ENCODE results near the gene TPP1. TPM values are rescaled to one million over a fixed set of nuclear protein-coding genes. Genes with fewer than 3 reads are reported as not detected.

Gene TPP1
- total RNA-seq, 1 experiment from 2014 or later, result 21.6 TPM

DNA sequence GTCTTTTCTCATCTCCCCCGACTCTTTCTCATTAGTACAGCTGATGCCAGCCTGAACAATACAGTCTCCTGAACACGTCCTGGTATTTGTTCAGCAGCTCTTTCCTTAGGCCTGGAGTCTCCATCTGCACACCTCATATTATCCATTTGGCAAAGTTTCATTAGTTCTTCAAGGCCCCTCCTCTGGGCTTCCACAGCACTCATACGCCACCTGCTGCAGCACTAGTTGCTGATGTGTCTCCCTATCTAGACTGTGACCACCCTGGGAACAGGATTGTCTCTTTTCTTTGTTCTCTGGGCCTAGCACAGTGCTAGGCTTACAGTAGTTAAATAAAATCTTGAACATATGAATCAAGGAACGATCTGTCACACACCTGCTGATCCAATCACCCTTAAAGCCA lies 19.2 kb upstream of the TPP1 start:
- H3K9me2 ChIP-seq (replicated peaks; ENCODE audit: low read length), result no peaks in the 10 kb centered on the region
- no TSS peak for BruUV-seq (replicated peaks)
- no peak overlapping the region for H2AFZ ChIP-seq (ENCODE audit: low read length)
- no peak overlapping the region for H3K27ac ChIP-seq (ENCODE audit: low read length)
- no peaks in the 10 kb centered on the region for H3K36me3 ChIP-seq (ENCODE audit: low read depth, low read length)
- H3K79me2 ChIP-seq (ENCODE audit: low read length), result no peaks in the 10 kb centered on the region
- POLR2A ChIA-PET (ENCODE audit: unreplicated experiment), result no interaction called here
- H3K4me1 ChIP-seq (ENCODE audit: insufficient read depth, low read length), result no peaks in the 10 kb centered on the region
- no peak overlapping the region for H3K4me3 ChIP-seq (ENCODE audit: low read length)
- no peak overlapping the region for H3K4me2 ChIP-seq (ENCODE audit: low read length)
- intact Hi-C loops (cut with micrococcal nuclease), result no loop called here
- H3K9ac ChIP-seq (ENCODE audit: low read length), result no peak overlapping the region
- no peak for ATAC-seq
- CTCF ChIA-PET, result interaction anchor here (1.3 kb wide), 1 partner anchor 107 kb away, joined by 5 read pairs; no protein-coding TSS in a partner anchor
- DNase-seq, result no peak
- TF ChIP-seq EZH2phosphoT487 (IDR thresholded peaks at IDR 0.05; ENCODE audit: borderline replicate concordance, low read length) (no peak), EZH2 (IDR thresholded peaks at IDR 0.05; ENCODE audit: low read length, unreplicated experiment) (no peak)
- TF ChIP-seq, protein P1, sequence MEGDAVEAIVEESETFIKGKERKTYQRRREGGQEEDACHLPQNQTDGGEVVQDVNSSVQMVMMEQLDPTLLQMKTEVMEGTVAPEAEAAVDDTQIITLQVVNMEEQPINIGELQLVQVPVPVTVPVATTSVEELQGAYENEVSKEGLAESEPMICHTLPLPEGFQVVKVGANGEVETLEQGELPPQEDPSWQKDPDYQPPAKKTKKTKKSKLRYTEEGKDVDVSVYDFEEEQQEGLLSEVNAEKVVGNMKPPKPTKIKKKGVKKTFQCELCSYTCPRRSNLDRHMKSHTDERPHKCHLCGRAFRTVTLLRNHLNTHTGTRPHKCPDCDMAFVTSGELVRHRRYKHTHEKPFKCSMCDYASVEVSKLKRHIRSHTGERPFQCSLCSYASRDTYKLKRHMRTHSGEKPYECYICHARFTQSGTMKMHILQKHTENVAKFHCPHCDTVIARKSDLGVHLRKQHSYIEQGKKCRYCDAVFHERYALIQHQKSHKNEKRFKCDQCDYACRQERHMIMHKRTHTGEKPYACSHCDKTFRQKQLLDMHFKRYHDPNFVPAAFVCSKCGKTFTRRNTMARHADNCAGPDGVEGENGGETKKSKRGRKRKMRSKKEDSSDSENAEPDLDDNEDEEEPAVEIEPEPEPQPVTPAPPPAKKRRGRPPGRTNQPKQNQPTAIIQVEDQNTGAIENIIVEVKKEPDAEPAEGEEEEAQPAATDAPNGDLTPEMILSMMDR (conservative IDR thresholded peaks at IDR 0.05; ENCODE audit: low read depth, low read length), result no peak
- no peaks in the 10 kb centered on the region for H4K20me1 ChIP-seq (ENCODE audit: low read length)
- no peaks in the 10 kb centered on the region for H3K9me3 ChIP-seq (ENCODE audit: low read length)
- no peaks in the 10 kb centered on the region for H3F3A ChIP-seq (ENCODE audit: low read length, unreplicated experiment)
- 0 out of 2 replicates have a peak, but pooled peaks cover 4% of the 10 kb centered on the region for H3K27me3 ChIP-seq (ENCODE audit: low read length)

DNA sequence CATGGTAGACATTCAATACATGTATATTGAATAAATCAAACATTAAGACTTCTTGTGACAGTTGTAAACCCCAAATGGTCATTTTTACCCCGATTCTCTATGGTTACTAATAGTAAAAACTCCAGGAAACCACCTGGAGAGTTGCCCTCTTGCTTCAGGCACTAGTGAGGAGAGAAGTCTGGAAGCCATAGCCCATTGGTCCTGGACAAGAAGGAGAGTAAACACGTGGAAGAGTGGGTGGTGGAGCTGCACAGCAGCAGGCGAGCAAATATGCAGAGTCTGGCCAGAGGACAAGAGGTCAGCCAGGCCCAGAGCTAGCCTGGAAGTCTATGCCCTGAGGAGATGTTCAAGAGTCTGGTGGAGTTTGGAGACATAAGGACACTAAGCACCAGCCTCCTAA lies 18.6 kb upstream of the TPP1 start:
- H3K27me3 ChIP-seq (ENCODE audit: low read length), result no peaks in the 10 kb centered on the region
- H3F3A ChIP-seq (ENCODE audit: low read length, unreplicated experiment), result no peaks in the 10 kb centered on the region
- intact Hi-C loops (cut with micrococcal nuclease), result no loop called here
- no peak for DNase-seq
- H3K4me1 ChIP-seq (ENCODE audit: insufficient read depth, low read length), result no peaks in the 10 kb centered on the region
- TF ChIP-seq EZH2 (IDR thresholded peaks at IDR 0.05; ENCODE audit: low read length, unreplicated experiment) (no peak), EZH2phosphoT487 (IDR thresholded peaks at IDR 0.05; ENCODE audit: borderline replicate concordance, low read length) (no peak)
- TF ChIP-seq, protein P1 (conservative IDR thresholded peaks at IDR 0.05; ENCODE audit: low read depth, low read length), result no peak
- H4K20me1 ChIP-seq (ENCODE audit: low read length), result no peaks in the 10 kb centered on the region
- H3K4me2 ChIP-seq (ENCODE audit: low read length), result no peak overlapping the region
- no peaks in the 10 kb centered on the region for H3K9me2 ChIP-seq (replicated peaks; ENCODE audit: low read length)
- no peak overlapping the region for H3K4me3 ChIP-seq (ENCODE audit: low read length)
- H3K9ac ChIP-seq (ENCODE audit: low read length), result no peak overlapping the region
- no TSS peak for BruUV-seq (replicated peaks)
- H3K9me3 ChIP-seq (ENCODE audit: low read length), result no peaks in the 10 kb centered on the region
- H3K27ac ChIP-seq (ENCODE audit: low read length), result no peak overlapping the region
- H3K36me3 ChIP-seq (ENCODE audit: low read depth, low read length), result no peaks in the 10 kb centered on the region
- ChIA-PET CTCF (interaction anchor here (1.3 kb wide), 1 partner anchor 107 kb away, joined by 5 read pairs; no protein-coding TSS in a partner anchor), POLR2A (ENCODE audit: unreplicated experiment) (no interaction called here)
- ATAC-seq, result no peak
- H2AFZ ChIP-seq (ENCODE audit: low read length), result no peak overlapping the region
- no peaks in the 10 kb centered on the region for H3K79me2 ChIP-seq (ENCODE audit: low read length)

DNA sequence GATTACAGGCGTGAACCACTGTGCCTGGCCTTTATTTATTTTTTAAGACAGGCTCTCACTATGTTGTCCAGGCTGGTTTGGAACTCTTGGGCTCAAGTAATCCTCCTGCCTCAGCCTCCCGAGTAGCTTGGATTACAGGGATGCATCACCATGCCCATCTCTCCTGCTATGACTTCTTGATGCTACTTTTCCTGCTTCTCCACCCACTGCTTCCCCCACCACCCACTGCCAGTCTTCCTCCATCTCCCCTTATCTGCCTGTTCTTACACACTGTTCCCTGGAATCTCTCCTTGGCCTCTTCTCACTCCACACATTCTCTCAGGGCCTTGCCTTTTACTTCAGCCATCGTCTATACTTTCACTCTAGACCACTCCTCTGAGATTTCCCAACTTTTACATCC lies 17.3 kb upstream of the TPP1 start:
- Histone ChIP-seq H4K20me1 (ENCODE audit: low read length) (no peaks in the 10 kb centered on the region), H3K27ac (ENCODE audit: low read length) (no peak overlapping the region), H3K4me1 (ENCODE audit: insufficient read depth, low read length) (no peaks in the 10 kb centered on the region), H3K4me3 (ENCODE audit: low read length) (no peak overlapping the region), H3F3A (ENCODE audit: low read length, unreplicated experiment) (no peaks in the 10 kb centered on the region), H3K9me3 (ENCODE audit: low read length) (no peaks in the 10 kb centered on the region), H2AFZ (ENCODE audit: low read length) (no peak overlapping the region), H3K79me2 (ENCODE audit: low read length) (no peaks in the 10 kb centered on the region), H3K36me3 (ENCODE audit: low read depth, low read length) (no peaks in the 10 kb centered on the region), H3K9ac (ENCODE audit: low read length) (no peak overlapping the region), H3K27me3 (ENCODE audit: low read length) (no peaks in the 10 kb centered on the region), H3K4me2 (ENCODE audit: low read length) (no peak overlapping the region), H3K9me2 (replicated peaks; ENCODE audit: low read length) (no peaks in the 10 kb centered on the region)
- POLR2A ChIA-PET (ENCODE audit: unreplicated experiment), result no interaction called here
- no TSS peak for BruUV-seq (replicated peaks)
- CTCF ChIA-PET, result no interaction called here
- DNase-seq (no peak), ATAC-seq (no peak)
- TF ChIP-seq EZH2 (IDR thresholded peaks at IDR 0.05; ENCODE audit: low read length, unreplicated experiment), result no peak
- TF ChIP-seq, protein P1 (conservative IDR thresholded peaks at IDR 0.05; ENCODE audit: low read depth, low read length), result no peak
- no peak for TF ChIP-seq EZH2phosphoT487 (IDR thresholded peaks at IDR 0.05; ENCODE audit: borderline replicate concordance, low read length)
- intact Hi-C loops (cut with micrococcal nuclease), result no loop called here

Data from PC-3 (cell line).